ENCODE results near the gene ZNF473. TPM values are rescaled to one million over a fixed set of nuclear protein-coding genes. Genes with fewer than 3 reads are reported as not detected.

Gene ZNF473
- total RNA-seq, 1 experiment from 2014 or later: 19.0 TPM

- no peak overlapping the region for H3K23ac ChIP-seq (ENCODE audit: insufficient read length, low read depth, low read length)
- H4K91ac ChIP-seq (ENCODE audit: insufficient read length, low read depth, low read length): no peak overlapping the region
- no peak overlapping the region for H4K8ac ChIP-seq (replicated peaks; ENCODE audit: insufficient read length, low read depth, low read length)
- no peaks in the 10 kb centered on the region for H3K23me2 ChIP-seq (ENCODE audit: insufficient read length, low read depth, low read length, poor library complexity, severe bottlenecking)
- peaks cover 4 to 11% of the 10 kb centered on the region in 2 experiments for H3K9me3 Mint-ChIP-seq
- H2BK12ac ChIP-seq (ENCODE audit: insufficient read length, low read depth, low read length): no peak overlapping the region
- peaks cover 44 to 67% (median 53%) of the 10 kb centered on the region in 3 experiments for H3K36me3 Mint-ChIP-seq (ENCODE audit: insufficient read depth in 1 of 3, low read depth in 3 of 3)
- TF ChIP-seq, protein P1, sequence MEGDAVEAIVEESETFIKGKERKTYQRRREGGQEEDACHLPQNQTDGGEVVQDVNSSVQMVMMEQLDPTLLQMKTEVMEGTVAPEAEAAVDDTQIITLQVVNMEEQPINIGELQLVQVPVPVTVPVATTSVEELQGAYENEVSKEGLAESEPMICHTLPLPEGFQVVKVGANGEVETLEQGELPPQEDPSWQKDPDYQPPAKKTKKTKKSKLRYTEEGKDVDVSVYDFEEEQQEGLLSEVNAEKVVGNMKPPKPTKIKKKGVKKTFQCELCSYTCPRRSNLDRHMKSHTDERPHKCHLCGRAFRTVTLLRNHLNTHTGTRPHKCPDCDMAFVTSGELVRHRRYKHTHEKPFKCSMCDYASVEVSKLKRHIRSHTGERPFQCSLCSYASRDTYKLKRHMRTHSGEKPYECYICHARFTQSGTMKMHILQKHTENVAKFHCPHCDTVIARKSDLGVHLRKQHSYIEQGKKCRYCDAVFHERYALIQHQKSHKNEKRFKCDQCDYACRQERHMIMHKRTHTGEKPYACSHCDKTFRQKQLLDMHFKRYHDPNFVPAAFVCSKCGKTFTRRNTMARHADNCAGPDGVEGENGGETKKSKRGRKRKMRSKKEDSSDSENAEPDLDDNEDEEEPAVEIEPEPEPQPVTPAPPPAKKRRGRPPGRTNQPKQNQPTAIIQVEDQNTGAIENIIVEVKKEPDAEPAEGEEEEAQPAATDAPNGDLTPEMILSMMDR (conservative IDR thresholded peaks at IDR 0.05): no peak
- H4K5ac ChIP-seq (ENCODE audit: insufficient read length, low read depth, low read length): no peak overlapping the region
- no peak overlapping the region for H2BK20ac ChIP-seq (ENCODE audit: low read depth, low read length, poor library complexity, severe bottlenecking)
- H3K4me2 ChIP-seq (ENCODE audit: insufficient read depth, insufficient read length, low read length): no peak overlapping the region
- H3T11ph ChIP-seq (ENCODE audit: low read length): no peak overlapping the region
- no peaks in the 10 kb centered on the region for H4K20me1 ChIP-seq (ENCODE audit: control insufficient read depth, insufficient read depth, insufficient read length)
- H3K4me1 Mint-ChIP-seq: peaks cover 6 to 12% of the 10 kb centered on the region in 2 experiments
- H3K4me1 ChIP-seq (ENCODE audit: insufficient read depth, low read length): no peaks in the 10 kb centered on the region
- no peak for DNase-seq
- H2AK5ac ChIP-seq (ENCODE audit: insufficient read length, low read length): no peak overlapping the region
- WGBS (ENCODE audit: extremely low coverage, insufficient read length, low lambda C conversion rate): no CpG with 5 or more reads among the region's 6 CpGs
- H3K79me1 ChIP-seq (ENCODE audit: insufficient read depth, low read depth, low read length, poor library complexity, severe bottlenecking): peaks cover 9% of the 10 kb centered on the region
- no peak overlapping the region for H2AFZ ChIP-seq (ENCODE audit: low read length)
- no peaks in the 10 kb centered on the region for H3K9me3 ChIP-seq (ENCODE audit: control insufficient read depth, low read depth, low read length)
- H3K4ac ChIP-seq (ENCODE audit: low read depth, low read length): no peak overlapping the region
- H2BK15ac ChIP-seq (ENCODE audit: low read depth, low read length): no peak overlapping the region
- H3K56ac ChIP-seq (ENCODE audit: insufficient read length, low read depth, low read length): no peak overlapping the region
- no peak overlapping the region for H3K4me3 Mint-ChIP-seq
- no peak overlapping the region for H2BK120ac ChIP-seq (ENCODE audit: low read depth, low read length, poor library complexity, severe bottlenecking)
- H3K79me2 ChIP-seq (ENCODE audit: insufficient read depth, low read length): peaks cover 2% of the 10 kb centered on the region; the same call in 1 of the 2 replicates
- H3K9ac ChIP-seq (ENCODE audit: extremely low read depth, insufficient read length, low read length): no peak overlapping the region
- H3K27ac ChIP-seq (ENCODE audit: insufficient read length, low read depth, low read length): no peak overlapping the region
- no peak overlapping the region for H3K14ac ChIP-seq (ENCODE audit: insufficient read depth, low read length)
- H3K18ac ChIP-seq (ENCODE audit: insufficient read length, low read depth, low read length): no peak overlapping the region
- no peak overlapping the region for H2BK5ac ChIP-seq (ENCODE audit: insufficient read length, low read length)
- H3K27me3 ChIP-seq (ENCODE audit: insufficient read depth, low read length): no peaks in the 10 kb centered on the region
- H3K27ac Mint-ChIP-seq: no peak overlapping the region
- H3K27me3 Mint-ChIP-seq (ENCODE audit: low read depth): peaks cover 5% of the 10 kb centered on the region
Observed at GRCh38 chr19:50030225-50030624, 4.4 kb downstream of the ZNF473 start.
